GM12878 (cell line): ENCODE results near the gene UBC. TPM values are rescaled to one million over a fixed set of nuclear protein-coding genes. Genes with fewer than 3 reads are reported as not detected.

ENCODE experiments used
- BCL11A ChIP-seq: IDR thresholded peaks from 2 replicates; pipeline ENCODE4 v1.6.1; 2011; ENCODE audit warnings: low read depth, low read length
- CEBPZ ChIP-seq: fragments of 150-350 bp; IDR thresholded peaks from 2 replicates; pipeline ENCODE4 v1.6.1; 2016; ENCODE audit warnings: low read depth, low read length
- GABPA ChIP-seq: IDR thresholded peaks from 2 replicates; pipeline ENCODE4 v1.6.1; 2014; ENCODE audit warnings: antibody characterized with exemption, low read depth, mild to moderate bottlenecking, inconsistent platforms
- IRF4 ChIP-seq: IDR thresholded peaks from 2 replicates; pipeline ENCODE4 v1.6.1; 2011; ENCODE audit warnings: low read depth, low read length
- MEF2B ChIP-seq: fragments of 450-650 bp; IDR thresholded peaks from 2 replicates; pipeline ENCODE4 v1.6.1; 2018; ENCODE audit warnings: mild to moderate bottlenecking, moderate library complexity; ENCODE audit not compliant: partially characterized antibody, poor library complexity, severe bottlenecking
- MXI1 ChIP-seq: fragments of 150-350 bp; IDR thresholded peaks from 2 replicates; pipeline ENCODE4 v1.6.1; 2011; ENCODE audit warnings: low read depth, mild to moderate bottlenecking, inconsistent platforms, low read length, improper control_type of control experiment
- NBN ChIP-seq: fragments of 450-650 bp; IDR thresholded peaks from 2 replicates; pipeline ENCODE4 v1.6.1; 2016
- NFXL1 ChIP-seq: fragments of 450-650 bp; IDR thresholded peaks from 2 replicates; pipeline ENCODE4 v1.6.1; 2017; ENCODE audit warnings: antibody characterized with exemption, mild to moderate bottlenecking, borderline replicate concordance
- PAX5 ChIP-seq: IDR thresholded peaks from 2 replicates; pipeline ENCODE4 v1.6.1; 2011; ENCODE audit warnings: low read depth, low read length, borderline replicate concordance
- PBX3 ChIP-seq: IDR thresholded peaks from 2 replicates; pipeline ENCODE4 v1.6.1; 2011; ENCODE audit warnings: mild to moderate bottlenecking, low read depth, low read length, moderate library complexity; ENCODE audit not compliant: insufficient replicate concordance
- PRDM15 ChIP-seq: fragments of 450-650 bp; formaldehyde crosslinking; IDR thresholded peaks from 2 replicates; pipeline ENCODE4 v1.4.0; 2020; ENCODE audit warnings: mild to moderate bottlenecking, moderate library complexity
- RAD51 ChIP-seq: fragments of 450-650 bp; IDR thresholded peaks from 2 replicates; pipeline ENCODE4 v1.6.1; 2016; ENCODE audit warnings: moderate library complexity, mild to moderate bottlenecking, inconsistent platforms
- RB1 ChIP-seq: fragments of 450-650 bp; formaldehyde crosslinking; IDR thresholded peaks from 2 replicates; pipeline ENCODE4 v1.6.1; 2017; ENCODE audit warnings: mild to moderate bottlenecking, borderline replicate concordance
- RFX5 ChIP-seq: IDR thresholded peaks from 2 replicates; pipeline ENCODE4 v1.6.1; 2011; ENCODE audit warnings: low read depth, low read length, improper control_type of control experiment
- SMAD5 ChIP-seq: IDR thresholded peaks from 2 replicates; pipeline ENCODE4 v1.6.1; 2016; ENCODE audit warnings: antibody characterized with exemption, low read depth
- ZBTB4 ChIP-seq: fragments of 450-650 bp; formaldehyde crosslinking; IDR thresholded peaks from 2 replicates; pipeline ENCODE4 v1.4.0; 2022; ENCODE audit warnings: mild to moderate bottlenecking, moderate library complexity
- polyA plus RNA-seq, 11 experiments: library from polyadenylated mRNA; depleted of rRNA in 4 of 11; unstranded in 6 of 11; stranded (reverse) in 5 of 11; fragments of >200 nt; fragmentation: Nextera tagmentation in 4 of 11; fragmentation: Illumina TruSeq in 1 of 11; extraction: Ambion mirVana in 4 of 11; extraction: Trizol in 1 of 11; gene quantifications; 1 replicate in 1 of 11; 2 replicates in 10 of 11; pipeline versions ENCODE4 v1.2.1 to v1.2.3, GENCODE V29; 2011 to 2016; ENCODE audit warnings: inconsistent platforms in 2 of 11, missing spikeins in 2 of 11, low read depth in 1 of 11
- total RNA-seq, 4 experiments: library from RNA; depleted of rRNA in 3 of 4; stranded (reverse); fragments of >200 nt in 3 of 4; fragmentation: Illumina TruSeq in 1 of 4; extraction: Trizol in 1 of 4; gene quantifications; 2 replicates each; pipeline versions ENCODE4 v1.2.1 to v1.2.3, GENCODE V29; 2013 to 2021
- TF ChIP-seq, protein P1 (sequence below): IDR thresholded peaks from 2 replicates; pipeline ENCODE4 v1.6.1; 2012; ENCODE audit warnings: low read length, inconsistent platforms

The UBC gene
- total and polyA plus RNA-seq, 10 of the 15 experiments (the other 5 are each of a cell fraction or from before 2014, with no cell fraction given) = 653 to 1,666 (median 874) TPM

DNA sequence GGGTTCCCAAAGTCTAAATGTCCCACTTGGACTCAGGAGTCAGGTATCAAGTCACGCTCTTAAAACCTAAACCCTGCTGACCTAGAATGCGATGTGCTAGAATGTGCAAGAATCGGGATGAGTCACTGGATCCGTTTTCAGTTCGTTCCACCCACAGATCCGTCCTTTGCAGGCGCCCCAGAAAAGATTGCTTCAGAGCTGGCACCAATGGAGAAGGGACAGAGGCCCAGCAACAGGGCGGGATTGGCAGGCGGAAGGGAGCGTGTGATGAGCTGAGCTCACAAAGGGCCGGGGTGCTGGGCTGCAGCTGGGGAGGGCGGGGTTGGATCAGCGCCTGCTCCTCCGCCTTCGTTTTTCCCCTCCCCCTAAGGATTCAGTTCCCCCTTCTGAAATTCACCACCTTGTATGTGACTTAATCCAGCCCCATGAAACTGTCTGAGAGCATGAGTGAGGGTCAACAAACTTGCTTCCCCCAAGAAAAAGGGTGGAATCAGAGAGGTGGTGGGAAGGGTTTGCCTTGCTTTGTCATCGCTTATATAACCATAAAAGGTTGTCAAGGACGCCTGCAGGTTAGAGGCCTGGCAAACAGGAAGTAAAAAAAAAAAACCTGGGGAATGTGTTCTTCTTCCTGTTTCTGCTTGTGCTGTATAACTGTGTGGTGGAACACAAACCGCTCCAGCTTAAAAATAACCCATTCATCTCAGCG lies 2.8 kb upstream of the UBC start (continued):
- TF ChIP-seq PAX5 = peak; percentile 64
- peak; percentile 92 for TF ChIP-seq NBN
- TF ChIP-seq MEF2B = no peak
- TF ChIP-seq RAD51 = no peak; the same call in 1 of the 2 replicates
- peak; percentile 72; the same call in 1 of the 2 replicates for TF ChIP-seq SMAD5
- no peak for TF ChIP-seq NFXL1
- no peak; the same call in 1 of the 2 replicates for TF ChIP-seq RB1
- TF ChIP-seq BCL11A = peak; percentile 66; the same call in 1 of the 2 replicates
- TF ChIP-seq, protein P1, sequence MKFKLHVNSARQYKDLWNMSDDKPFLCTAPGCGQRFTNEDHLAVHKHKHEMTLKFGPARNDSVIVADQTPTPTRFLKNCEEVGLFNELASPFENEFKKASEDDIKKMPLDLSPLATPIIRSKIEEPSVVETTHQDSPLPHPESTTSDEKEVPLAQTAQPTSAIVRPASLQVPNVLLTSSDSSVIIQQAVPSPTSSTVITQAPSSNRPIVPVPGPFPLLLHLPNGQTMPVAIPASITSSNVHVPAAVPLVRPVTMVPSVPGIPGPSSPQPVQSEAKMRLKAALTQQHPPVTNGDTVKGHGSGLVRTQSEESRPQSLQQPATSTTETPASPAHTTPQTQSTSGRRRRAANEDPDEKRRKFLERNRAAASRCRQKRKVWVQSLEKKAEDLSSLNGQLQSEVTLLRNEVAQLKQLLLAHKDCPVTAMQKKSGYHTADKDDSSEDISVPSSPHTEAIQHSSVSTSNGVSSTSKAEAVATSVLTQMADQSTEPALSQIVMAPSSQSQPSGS = no peak
- TF ChIP-seq MXI1 = peak; percentile 65; the same call in 1 of the 2 replicates
- no peak for TF ChIP-seq GABPA
- peak; percentile 84 for TF ChIP-seq PBX3
- TF ChIP-seq RFX5 = peak; percentile 97
- peak; percentile 90 for TF ChIP-seq IRF4
- no peak for TF ChIP-seq ZBTB4 (CRISPR knock-in tag)
- no peak for TF ChIP-seq CEBPZ
- no peak for TF ChIP-seq PRDM15 (CRISPR knock-in tag)
